ENCODE data around the gene SMURF2. TPM values are rescaled to one million over a fixed set of nuclear protein-coding genes. Genes with fewer than 3 reads are reported as not detected.

SMURF2 gene
- total and polyA plus RNA-seq, 9 of the 15 experiments (the other 6 are each of a cell fraction or from before 2014, with no cell fraction given) = 3.8 to 22.0 (median 14.8) TPM

- TF ChIP-seq, protein P1, sequence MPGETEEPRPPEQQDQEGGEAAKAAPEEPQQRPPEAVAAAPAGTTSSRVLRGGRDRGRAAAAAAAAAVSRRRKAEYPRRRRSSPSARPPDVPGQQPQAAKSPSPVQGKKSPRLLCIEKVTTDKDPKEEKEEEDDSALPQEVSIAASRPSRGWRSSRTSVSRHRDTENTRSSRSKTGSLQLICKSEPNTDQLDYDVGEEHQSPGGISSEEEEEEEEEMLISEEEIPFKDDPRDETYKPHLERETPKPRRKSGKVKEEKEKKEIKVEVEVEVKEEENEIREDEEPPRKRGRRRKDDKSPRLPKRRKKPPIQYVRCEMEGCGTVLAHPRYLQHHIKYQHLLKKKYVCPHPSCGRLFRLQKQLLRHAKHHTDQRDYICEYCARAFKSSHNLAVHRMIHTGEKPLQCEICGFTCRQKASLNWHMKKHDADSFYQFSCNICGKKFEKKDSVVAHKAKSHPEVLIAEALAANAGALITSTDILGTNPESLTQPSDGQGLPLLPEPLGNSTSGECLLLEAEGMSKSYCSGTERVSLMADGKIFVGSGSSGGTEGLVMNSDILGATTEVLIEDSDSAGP (CRISPR knock-in tag; IDR thresholded peaks at IDR 0.05) = no peak
- no peak for TF ChIP-seq ADNP (tag; IDR thresholded peaks at IDR 0.05)
- no peak for TF ChIP-seq HNRNPK (IDR thresholded peaks at IDR 0.05; ENCODE audit: low read depth, low read length, poor library complexity, severe bottlenecking)
- TF ChIP-seq ZBTB5 (IDR thresholded peaks at IDR 0.05) = no peak
- peak; percentile 64; the same call in 1 of the 2 replicates for TF ChIP-seq GABPB1 (CRISPR knock-in tag; IDR thresholded peaks at IDR 0.05)
- TF ChIP-seq ZNF79 (CRISPR knock-in tag; IDR thresholded peaks at IDR 0.05; ENCODE audit: low read depth) = no peak
- TF ChIP-seq MYC (IDR thresholded peaks at IDR 0.05; ENCODE audit: low read depth, low read length) = peak; percentile 46; the same call in 1 of the 2 replicates
- no peak for TF ChIP-seq MYC (CRISPR knock-in tag; IDR thresholded peaks at IDR 0.05; ENCODE audit: borderline replicate concordance, low read depth)
- TF ChIP-seq ERF (CRISPR knock-in tag; IDR thresholded peaks at IDR 0.05) = no peak
- TF ChIP-seq, protein P2, sequence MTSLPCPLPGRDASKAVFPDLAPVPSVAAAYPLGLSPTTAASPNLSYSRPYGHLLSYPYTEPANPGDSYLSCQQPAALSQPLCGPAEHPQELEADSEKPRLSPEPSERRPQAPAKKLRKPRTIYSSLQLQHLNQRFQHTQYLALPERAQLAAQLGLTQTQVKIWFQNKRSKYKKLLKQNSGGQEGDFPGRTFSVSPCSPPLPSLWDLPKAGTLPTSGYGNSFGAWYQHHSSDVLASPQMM (CRISPR knock-in tag; IDR thresholded peaks at IDR 0.05) = no peak
- TF ChIP-seq, protein P3, sequence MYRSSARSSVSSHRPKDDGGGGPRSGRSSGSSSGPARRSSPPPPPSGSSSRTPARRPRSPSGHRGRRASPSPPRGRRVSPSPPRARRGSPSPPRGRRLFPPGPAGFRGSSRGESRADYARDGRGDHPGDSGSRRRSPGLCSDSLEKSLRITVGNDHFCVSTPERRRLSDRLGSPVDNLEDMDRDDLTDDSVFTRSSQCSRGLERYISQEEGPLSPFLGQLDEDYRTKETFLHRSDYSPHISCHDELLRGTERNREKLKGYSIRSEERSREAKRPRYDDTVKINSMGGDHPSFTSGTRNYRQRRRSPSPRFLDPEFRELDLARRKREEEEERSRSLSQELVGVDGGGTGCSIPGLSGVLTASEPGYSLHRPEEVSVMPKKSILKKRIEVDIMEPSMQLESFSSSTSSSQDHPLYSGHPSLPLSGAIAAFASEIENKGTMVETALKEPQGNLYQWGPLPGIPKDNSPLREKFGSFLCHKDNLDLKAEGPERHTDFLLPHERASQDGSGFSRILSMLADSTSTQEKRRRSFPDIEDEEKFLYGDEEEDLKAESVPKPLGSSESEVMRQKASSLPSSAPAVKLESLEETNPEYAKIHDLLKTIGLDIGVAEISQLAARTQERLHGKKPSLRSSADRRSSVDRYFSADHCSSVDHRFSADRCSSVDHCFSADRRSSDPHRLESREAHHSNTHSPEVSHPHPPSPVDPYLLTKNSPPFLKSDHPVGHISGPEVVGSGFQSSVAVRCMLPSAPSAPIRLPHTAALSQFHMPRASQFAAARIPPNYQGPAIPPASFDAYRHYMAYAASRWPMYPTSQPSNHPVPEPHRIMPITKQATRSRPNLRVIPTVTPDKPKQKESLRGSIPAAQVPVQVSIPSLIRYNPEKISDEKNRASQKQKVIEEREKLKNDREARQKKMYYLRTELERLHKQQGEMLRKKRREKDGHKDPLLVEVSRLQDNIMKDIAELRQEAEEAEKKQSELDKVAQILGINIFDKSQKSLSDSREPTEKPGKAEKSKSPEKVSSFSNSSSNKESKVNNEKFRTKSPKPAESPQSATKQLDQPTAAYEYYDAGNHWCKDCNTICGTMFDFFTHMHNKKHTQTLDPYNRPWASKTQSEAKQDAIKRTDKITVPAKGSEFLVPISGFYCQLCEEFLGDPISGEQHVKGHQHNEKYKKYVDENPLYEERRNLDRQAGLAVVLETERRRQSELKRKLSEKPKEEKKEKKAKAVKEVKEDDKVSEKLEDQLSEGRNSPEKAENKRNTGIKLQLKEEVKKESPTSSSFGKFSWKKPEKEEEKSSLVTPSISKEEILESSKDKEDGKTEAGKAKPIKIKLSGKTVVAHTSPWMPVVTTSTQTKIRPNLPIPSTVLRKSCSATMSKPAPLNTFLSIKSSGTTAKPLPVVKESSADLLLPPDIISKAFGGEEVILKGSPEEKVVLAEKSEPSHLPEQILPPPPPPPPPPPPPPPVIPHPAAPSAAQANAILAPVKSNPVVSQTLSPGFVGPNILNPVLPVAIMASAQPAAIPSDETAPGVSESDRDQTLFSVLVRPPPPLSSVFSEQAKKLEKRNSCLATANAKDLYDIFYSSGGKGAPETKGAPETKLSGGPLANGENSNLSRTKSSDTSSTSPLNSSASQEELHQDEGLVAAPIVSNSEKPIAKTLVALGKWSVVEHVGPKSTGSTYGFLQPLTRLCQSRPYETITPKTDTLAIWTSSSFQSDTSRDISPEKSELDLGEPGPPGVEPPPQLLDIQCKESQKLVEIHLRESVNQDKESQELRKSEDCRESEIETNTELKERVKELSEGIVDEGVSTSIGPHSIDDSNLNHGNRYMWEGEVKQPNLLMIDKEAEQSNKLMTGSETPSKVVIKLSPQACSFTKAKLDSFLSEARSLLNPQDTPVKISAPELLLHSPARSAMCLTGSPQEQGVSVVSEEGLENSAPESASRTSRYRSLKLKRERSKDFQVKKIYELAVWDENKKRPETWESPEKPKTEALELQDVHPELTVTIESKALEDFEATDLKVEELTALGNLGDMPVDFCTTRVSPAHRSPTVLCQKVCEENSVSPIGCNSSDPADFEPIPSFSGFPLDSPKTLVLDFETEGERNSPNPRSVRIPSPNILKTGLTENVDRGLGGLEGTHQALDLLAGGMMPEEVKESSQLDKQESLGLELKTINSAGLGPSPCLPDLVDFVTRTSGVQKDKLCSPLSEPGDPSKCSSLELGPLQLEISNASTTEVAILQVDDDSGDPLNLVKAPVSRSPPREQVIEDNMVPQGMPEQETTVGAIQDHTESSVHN (IDR thresholded peaks at IDR 0.05; ENCODE audit: borderline replicate concordance in 1 of 2, low read depth in 1 of 2) = no peak
- TF ChIP-seq EWSR1 (IDR thresholded peaks at IDR 0.05; ENCODE audit: borderline replicate concordance, low read depth, partially characterized antibody) = no peak
- TF ChIP-seq, protein P4, sequence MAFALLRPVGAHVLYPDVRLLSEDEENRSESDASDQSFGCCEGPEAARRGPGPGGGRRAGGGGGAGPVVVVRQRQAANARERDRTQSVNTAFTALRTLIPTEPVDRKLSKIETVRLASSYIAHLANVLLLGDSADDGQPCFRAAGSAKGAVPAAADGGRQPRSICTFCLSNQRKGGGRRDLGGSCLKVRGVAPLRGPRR (CRISPR knock-in tag; IDR thresholded peaks at IDR 0.05) = no peak
- TF ChIP-seq FOXJ2 (tag; IDR thresholded peaks at IDR 0.05) = no peak
Measured at GRCh38 chr17:64572682-64573154, 89.4 kb downstream of the SMURF2 start (continued).

All from K562 (cell line).